ENCODE measurements around the gene NFE2.
A peak's percentile ranks its signal among the peaks of the same experiment; 100 is the strongest.
"Not testable (repeated sequence)": the region's sequence is repeated elsewhere in the genome, so short reads cannot be mapped to it uniquely, and the experiment has no call there.

Gene NFE2

DNA sequence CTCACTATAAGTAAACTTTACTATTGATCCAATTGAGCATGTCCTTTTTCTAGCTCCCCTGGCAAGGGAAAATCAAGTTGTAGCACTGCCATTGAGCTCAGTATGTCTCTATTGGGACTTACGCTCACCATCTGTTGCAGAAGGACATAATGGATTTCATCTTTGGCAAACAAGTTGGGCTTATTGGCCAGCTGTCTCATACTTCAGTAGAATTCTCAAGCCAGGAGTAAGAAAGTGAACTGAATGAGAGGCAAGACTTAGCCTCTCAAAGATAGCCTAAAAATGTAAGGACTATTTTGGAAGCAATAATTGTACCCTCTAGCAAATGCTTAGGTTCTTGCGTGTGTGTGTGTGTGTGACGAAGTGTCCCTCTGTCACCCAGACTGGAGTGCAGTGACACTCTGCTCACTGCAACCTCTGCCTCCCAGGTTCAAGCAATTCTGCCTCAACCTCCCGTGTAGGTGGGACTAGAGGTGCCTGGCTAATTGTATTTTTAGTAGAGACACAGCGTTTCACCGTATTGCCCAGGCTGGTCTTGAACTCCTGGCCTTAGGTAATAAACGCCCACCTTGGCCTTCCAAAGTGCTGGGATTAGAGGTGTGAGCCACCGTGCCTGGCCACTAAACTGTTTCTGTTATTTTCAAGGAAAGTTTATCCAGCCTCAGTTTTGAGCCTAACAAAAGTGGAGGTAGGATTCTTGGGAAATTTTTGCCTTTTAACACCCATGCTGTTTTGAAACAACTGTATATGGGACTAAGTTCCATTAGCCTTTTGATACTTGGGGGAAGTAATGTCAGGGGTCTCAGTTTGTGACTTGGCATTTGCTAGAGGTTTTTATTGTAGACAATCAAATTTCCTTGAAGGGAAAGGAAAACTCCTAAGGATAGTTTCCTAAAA, 13.3 kb downstream of the NFE2 start:
- Histone ChIP-seq H3K9ac (ENCODE audit: insufficient read length, low read depth) (no peak overlapping the region), H3K4me1 (ENCODE audit: insufficient read depth, insufficient read length) (peaks cover 2% of the 10 kb centered on the region), H3K27me3 (ENCODE audit: insufficient read depth, insufficient read length) (no peaks in the 10 kb centered on the region), H3K9me3 (ENCODE audit: insufficient read depth, low read length) (no peaks in the 10 kb centered on the region), H3K4me3 (ENCODE audit: insufficient read length, low read depth) (no peak overlapping the region), H3K36me3 (ENCODE audit: insufficient read depth, insufficient read length, low read length) (peaks cover 56% of the 10 kb centered on the region)
- TF ChIP-seq YY1 (IDR thresholded peaks at IDR 0.05; ENCODE audit: insufficient read depth, insufficient read length): no peak
- TF ChIP-seq ZNF274 (IDR thresholded peaks at IDR 0.05; ENCODE audit: low read depth, low read length): no peak
- no peak for TF ChIP-seq SUZ12 (IDR thresholded peaks at IDR 0.05; ENCODE audit: extremely low read depth, insufficient read depth, insufficient read length)
- DNase-seq (ENCODE audit: low read depth, low spot score): no peak

DNA sequence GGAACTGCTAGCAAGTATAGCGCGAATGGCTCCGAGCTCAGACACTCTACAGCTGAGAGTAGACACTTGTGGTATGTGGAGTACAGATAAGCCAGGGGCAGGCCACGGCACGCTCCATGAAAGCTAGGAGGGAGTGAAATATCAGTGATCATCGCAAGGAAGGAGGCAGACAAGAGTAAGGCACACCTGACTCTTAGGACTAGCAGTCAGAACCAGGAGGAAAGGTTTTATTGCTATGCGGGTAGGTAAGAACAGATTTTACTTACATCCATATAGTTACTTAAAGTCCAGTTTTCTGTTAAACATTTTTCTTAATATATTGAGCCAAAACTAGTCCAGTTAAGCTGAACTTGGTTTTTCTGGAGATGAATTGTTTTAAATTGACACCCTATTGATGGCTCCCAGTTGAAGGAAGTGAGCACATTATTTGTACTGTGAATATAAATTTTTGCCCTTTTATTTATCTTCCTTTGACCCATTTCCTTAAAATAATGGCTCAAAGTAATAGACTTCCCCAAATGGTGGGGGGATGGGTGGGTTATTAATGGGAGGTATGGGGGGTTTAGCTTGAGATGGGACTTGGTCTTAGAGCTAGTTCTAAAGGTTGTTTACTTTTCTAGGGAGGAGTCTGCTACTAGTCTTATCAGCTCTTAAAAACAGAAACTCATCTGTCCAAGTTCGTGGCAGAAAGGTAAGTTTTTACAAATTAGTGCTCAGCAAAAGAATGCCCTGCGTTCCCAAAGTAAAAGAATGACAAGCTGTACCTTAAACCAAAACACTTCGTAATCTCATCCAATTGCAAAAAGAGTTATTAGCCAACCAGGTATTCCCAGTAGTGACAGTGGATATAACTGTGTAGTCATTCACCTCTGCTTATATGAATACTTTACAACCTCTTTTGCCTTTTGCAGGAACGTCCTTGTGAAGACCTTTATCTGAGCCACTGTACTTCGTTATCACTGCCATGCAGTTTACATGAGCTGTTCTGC, 14.5 kb downstream of the NFE2 start:
- no peak for TF ChIP-seq ZNF274 (IDR thresholded peaks at IDR 0.05; ENCODE audit: low read depth, low read length)
- TF ChIP-seq YY1 (IDR thresholded peaks at IDR 0.05; ENCODE audit: insufficient read depth, insufficient read length): no peak
- no peak for TF ChIP-seq SUZ12 (IDR thresholded peaks at IDR 0.05; ENCODE audit: extremely low read depth, insufficient read depth, insufficient read length)
- no peak overlapping the region for H3K9ac ChIP-seq (ENCODE audit: insufficient read length, low read depth)
- H3K4me1 ChIP-seq (ENCODE audit: insufficient read depth, insufficient read length): peaks cover 2% of the 10 kb centered on the region
- H3K4me3 ChIP-seq (ENCODE audit: insufficient read length, low read depth): no peak overlapping the region
- no peaks in the 10 kb centered on the region for H3K27me3 ChIP-seq (ENCODE audit: insufficient read depth, insufficient read length)
- DNase-seq (ENCODE audit: low read depth, low spot score): no peak
- H3K36me3 ChIP-seq (ENCODE audit: insufficient read depth, insufficient read length, low read length): peaks cover 67% of the 10 kb centered on the region
- no peaks in the 10 kb centered on the region for H3K9me3 ChIP-seq (ENCODE audit: insufficient read depth, low read length)

DNA sequence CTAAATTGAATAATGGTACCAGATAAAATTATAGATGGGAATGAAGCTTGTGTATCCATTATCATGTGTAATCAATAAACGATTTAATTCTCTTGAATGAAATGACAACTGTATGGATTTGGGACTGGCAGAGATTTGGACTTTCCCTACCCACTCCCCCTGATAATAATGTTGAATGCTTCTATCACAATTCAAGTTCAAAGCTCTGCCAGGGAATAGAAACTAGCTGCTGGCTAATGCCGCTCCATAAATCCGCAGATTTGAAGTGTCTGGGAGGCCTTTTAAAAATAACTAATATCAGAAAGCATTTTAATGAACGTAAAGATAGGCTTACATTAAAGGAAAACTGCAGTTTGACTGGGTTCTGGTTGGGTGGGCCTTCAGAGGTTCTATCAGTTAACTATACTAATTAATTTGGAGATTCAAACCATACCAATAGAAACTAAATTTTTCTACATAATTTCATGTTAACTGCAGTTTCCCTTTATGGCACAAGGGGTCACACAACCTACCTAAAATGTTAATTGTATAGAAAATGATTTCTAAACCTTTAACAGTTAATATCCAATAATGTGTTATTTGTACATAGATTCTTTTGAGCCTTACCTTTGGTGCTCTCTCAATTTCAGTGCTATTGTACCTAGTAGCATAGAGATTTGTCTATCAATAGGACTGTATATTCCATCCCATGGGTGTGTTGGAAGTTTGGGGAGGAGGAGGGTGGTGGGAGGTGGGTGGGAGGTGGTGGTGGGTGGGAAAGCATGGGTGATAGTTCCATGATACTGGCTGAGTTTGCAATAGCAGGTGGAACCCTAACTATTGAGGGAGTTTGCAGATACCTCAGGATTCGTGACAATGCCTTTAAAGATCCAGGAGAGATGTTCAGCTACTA, 15.4 kb downstream of the NFE2 start:
- Histone ChIP-seq H3K4me1 (ENCODE audit: insufficient read depth, insufficient read length) (peaks cover 2% of the 10 kb centered on the region), H3K27me3 (ENCODE audit: insufficient read depth, insufficient read length) (no peaks in the 10 kb centered on the region), H3K4me3 (ENCODE audit: insufficient read length, low read depth) (no peak overlapping the region), H3K36me3 (ENCODE audit: insufficient read depth, insufficient read length, low read length) (peaks cover 72% of the 10 kb centered on the region), H3K9ac (ENCODE audit: insufficient read length, low read depth) (no peak overlapping the region), H3K9me3 (ENCODE audit: insufficient read depth, low read length) (no peaks in the 10 kb centered on the region)
- no peak for TF ChIP-seq SUZ12 (IDR thresholded peaks at IDR 0.05; ENCODE audit: extremely low read depth, insufficient read depth, insufficient read length)
- no peak for TF ChIP-seq ZNF274 (IDR thresholded peaks at IDR 0.05; ENCODE audit: low read depth, low read length)
- no peak for TF ChIP-seq YY1 (IDR thresholded peaks at IDR 0.05; ENCODE audit: insufficient read depth, insufficient read length)
- no peak for DNase-seq (ENCODE audit: low read depth, low spot score)

DNA sequence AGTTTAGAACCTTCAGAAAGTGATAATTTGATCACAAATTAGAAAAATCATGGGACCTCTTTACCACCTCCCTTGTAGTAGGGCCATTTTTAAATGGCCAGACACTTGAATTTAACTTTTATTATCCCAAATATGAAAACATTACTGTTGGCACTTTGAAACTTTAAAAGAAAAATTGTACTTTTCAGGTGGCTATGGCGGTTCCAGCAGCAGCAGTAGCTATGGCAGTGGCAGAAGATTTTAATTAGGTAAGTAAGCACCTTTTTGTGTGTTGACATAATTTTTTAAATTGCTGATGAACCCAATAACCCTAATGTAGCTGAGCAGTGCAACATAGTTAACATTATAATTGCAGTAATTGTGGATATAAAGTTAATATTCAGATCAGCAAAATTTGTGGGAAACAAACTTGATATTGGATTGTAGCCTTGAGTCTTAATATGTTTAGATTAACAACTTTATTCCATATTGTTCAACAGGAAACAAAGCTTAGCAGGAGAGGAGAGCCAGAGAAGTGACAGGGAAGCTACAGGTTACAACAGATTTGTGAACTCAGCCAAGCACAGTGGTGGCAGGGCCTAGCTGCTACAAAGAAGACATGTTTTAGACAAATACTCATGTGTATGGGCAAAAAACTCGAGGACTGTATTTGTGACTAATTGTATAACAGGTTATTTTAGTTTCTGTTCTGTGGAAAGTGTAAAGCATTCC, 16.6 kb downstream of the NFE2 start:
- not testable (repeated sequence) for H3K9me3 ChIP-seq (ENCODE audit: insufficient read depth, low read length); H3K4me1 ChIP-seq (ENCODE audit: insufficient read depth, insufficient read length); DNase-seq (ENCODE audit: low read depth, low spot score); H3K27me3 ChIP-seq (ENCODE audit: insufficient read depth, insufficient read length)
- Histone ChIP-seq H3K4me3 (ENCODE audit: insufficient read length, low read depth) (peak overlapping the region; percentile 98), H3K36me3 (ENCODE audit: insufficient read depth, insufficient read length, low read length) (peaks cover 74% of the 10 kb centered on the region), H3K9ac (ENCODE audit: insufficient read length, low read depth) (peak overlapping the region; percentile 42)

DNA sequence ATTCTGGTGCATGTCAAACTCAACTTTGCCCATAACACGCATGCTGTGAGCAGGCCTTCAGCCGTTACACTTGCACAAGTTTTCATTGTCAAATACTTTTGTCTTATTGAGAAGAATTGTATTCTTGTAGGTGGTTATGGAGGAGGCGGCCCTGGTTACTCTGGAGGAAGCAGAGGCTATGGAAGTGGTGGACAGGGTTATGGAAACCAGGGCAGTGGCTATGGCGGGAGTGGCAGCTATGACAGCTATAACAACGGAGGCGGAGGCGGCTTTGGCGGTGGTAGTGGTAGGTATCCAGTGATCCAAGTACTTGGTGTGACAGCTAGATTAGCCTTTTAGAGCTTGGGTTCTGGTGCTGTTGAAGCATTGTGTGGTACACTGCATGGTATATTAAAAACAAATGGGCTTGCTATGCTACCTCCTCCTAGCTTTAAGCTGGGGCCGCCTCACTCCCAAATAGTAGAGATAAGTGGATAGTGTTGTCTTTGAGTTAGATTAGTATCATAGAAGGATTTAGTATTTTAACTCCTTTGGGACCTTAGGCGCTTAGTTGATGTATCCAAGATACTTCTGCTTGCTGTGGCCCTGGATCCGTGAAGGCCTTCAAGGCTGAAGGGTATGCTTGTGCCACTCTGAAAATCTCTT, 17.7 kb downstream of the NFE2 start:
- no peaks in the 10 kb centered on the region for H3K9me3 ChIP-seq (ENCODE audit: insufficient read depth, low read length)
- no peak for DNase-seq (ENCODE audit: low read depth, low spot score)
- TF ChIP-seq SUZ12 (IDR thresholded peaks at IDR 0.05; ENCODE audit: extremely low read depth, insufficient read depth, insufficient read length) (no peak), ZNF274 (IDR thresholded peaks at IDR 0.05; ENCODE audit: low read depth, low read length) (no peak), YY1 (IDR thresholded peaks at IDR 0.05; ENCODE audit: insufficient read depth, insufficient read length) (no peak)
- H3K4me1 ChIP-seq (ENCODE audit: insufficient read depth, insufficient read length): peaks cover 2% of the 10 kb centered on the region
- H3K27me3 ChIP-seq (ENCODE audit: insufficient read depth, insufficient read length): no peaks in the 10 kb centered on the region
- H3K4me3 ChIP-seq (ENCODE audit: insufficient read length, low read depth): peak overlapping the region; percentile 98
- H3K36me3 ChIP-seq (ENCODE audit: insufficient read depth, insufficient read length, low read length): peaks cover 83% of the 10 kb centered on the region
- peak overlapping the region; percentile 99 for H3K9ac ChIP-seq (ENCODE audit: insufficient read length, low read depth)

DNA sequence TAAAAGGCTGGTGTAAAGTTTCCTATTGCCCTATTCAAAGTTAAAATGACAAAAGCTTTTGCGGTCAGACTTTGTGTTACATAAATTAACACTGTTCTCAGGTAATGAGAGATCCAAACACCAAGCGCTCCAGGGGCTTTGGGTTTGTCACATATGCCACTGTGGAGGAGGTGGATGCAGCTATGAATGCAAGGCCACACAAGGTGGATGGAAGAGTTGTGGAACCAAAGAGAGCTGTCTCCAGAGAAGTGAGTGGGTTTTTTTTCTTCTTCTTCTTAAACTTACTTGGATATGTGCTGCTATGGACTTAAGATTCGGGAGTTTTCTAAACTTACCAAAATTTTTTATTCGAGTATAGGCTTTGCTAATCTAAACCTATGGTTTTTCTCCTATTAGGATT, 19.1 kb downstream of the NFE2 start:
- not testable (repeated sequence) for H3K9me3 ChIP-seq (ENCODE audit: insufficient read depth, low read length); H3K4me1 ChIP-seq (ENCODE audit: insufficient read depth, insufficient read length); H3K27me3 ChIP-seq (ENCODE audit: insufficient read depth, insufficient read length); DNase-seq (ENCODE audit: low read depth, low spot score)
- peak overlapping the region; percentile 98 for H3K4me3 ChIP-seq (ENCODE audit: insufficient read length, low read depth)
- peak overlapping the region; percentile 99 for H3K9ac ChIP-seq (ENCODE audit: insufficient read length, low read depth)
- peaks cover 77% of the 10 kb centered on the region for H3K36me3 ChIP-seq (ENCODE audit: insufficient read depth, insufficient read length, low read length)

DNA sequence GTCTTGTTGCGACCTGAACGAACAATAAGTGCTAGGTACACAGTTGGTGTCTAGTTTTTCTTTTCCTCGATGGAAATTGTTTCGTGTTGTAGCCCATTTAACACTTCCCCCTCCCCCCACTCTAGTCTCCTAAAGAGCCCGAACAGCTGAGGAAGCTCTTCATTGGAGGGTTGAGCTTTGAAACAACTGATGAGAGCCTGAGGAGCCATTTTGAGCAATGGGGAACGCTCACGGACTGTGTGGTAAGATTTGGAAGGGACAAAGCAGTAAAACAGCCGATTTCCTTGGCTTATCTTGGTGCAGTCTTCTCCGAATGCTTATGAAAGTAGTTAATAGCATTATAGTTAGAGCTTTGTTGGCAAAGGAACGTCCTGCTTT, 19.6 kb downstream of the NFE2 start:
- Histone ChIP-seq H3K36me3 (ENCODE audit: insufficient read depth, insufficient read length, low read length) (peaks cover 73% of the 10 kb centered on the region), H3K9ac (ENCODE audit: insufficient read length, low read depth) (peak overlapping the region; percentile 99), H3K4me3 (ENCODE audit: insufficient read length, low read depth) (peak overlapping the region; percentile 98)
- not testable (repeated sequence) for H3K9me3 ChIP-seq (ENCODE audit: insufficient read depth, low read length); H3K4me1 ChIP-seq (ENCODE audit: insufficient read depth, insufficient read length); DNase-seq (ENCODE audit: low read depth, low spot score); H3K27me3 ChIP-seq (ENCODE audit: insufficient read depth, insufficient read length)

All from NT2/D1 (cell line).